Measurements from ENCODE around the gene WLS.

The WLS gene

DNA sequence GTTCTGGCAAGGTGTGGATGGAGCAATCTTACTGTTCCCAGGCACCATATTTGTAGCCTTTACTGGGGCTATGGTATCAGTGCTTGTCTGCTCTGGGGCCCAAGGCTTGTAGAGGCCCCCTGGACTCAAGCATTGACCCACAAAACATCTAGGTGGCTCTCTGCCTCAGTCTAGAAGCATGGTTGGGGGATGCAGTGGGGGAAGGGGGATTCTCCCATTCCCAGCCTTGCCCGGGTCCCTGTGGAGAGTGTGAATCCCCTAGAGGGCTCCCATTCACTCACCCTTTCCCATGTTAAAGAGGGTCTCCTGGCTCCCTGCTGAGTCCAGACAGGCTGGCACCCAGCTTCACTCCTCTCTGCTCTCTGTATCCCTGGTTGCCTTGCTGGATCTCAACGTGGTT is 153.7 kb downstream of the WLS start:
- DNase-seq: no peak

Data from fibroblast of skin of right quadriceps (primary cell).